ENCODE measurements around the gene WNT2. TPM values are rescaled to one million over a fixed set of nuclear protein-coding genes. Genes with fewer than 3 reads are reported as not detected.

WNT2 gene
- total RNA-seq (ENCODE audit: low replicate concordance): 1.8 and 9.9 TPM in 2 replicates

DNA sequence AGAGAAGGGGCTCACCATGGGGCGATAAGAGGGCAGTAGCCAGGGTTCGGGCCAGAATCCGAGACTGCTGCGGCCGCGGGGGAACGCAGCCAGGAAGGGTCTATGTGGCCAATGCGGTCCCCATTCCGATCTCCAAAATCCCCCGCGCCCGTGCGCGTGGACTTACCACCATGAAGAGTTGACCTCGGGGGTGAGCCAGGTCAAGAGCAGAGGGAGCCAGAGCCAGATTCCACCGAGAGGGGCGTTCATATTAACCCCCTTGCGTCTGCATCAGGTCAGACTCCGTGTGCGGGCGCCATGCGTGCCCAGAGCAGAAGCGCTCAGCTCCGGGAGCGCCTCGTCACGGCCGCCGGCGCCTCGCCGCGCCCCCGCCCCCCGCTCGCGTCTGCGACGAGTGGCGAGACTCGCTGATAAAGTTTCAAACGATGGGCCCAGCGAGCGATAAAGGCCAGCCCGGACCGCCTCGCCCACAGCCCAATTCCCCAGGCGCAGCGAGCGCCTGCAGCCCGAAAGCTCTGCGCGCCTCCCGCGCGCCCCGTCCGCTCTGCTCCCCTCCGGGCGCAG lies at the start of gene WNT2:
Gene WNT2, minus strand, starts transcription at position 318 of the 564 bp plus-strand sequence. Its CDS starts 69 bp downstream, at position 249.
- peak; percentile 54 for DNase-seq (ENCODE audit: low read depth)

DNA sequence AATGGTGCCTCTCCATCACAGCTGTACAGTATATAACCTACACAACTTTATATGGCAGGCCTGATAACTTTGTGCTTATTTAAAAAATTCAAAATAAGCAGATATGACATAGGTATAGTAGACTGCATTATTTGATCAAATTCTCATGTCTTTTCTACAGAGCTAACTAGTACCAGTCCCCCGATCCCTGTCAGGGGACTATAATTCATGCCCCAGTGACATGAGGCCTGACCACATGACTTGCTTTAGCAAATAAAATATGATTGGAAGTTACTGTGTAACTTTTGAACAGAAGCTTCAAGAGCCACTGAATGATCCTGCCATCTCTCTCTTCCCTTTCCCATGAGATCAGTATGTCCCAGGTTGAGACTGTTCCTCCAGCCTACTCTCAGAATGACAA lies 49.2 kb upstream of the WNT2 start:
- H3K4me3 ChIP-seq (ENCODE audit: low read depth, low read length): no peak overlapping the region
- TF ChIP-seq, protein P1, sequence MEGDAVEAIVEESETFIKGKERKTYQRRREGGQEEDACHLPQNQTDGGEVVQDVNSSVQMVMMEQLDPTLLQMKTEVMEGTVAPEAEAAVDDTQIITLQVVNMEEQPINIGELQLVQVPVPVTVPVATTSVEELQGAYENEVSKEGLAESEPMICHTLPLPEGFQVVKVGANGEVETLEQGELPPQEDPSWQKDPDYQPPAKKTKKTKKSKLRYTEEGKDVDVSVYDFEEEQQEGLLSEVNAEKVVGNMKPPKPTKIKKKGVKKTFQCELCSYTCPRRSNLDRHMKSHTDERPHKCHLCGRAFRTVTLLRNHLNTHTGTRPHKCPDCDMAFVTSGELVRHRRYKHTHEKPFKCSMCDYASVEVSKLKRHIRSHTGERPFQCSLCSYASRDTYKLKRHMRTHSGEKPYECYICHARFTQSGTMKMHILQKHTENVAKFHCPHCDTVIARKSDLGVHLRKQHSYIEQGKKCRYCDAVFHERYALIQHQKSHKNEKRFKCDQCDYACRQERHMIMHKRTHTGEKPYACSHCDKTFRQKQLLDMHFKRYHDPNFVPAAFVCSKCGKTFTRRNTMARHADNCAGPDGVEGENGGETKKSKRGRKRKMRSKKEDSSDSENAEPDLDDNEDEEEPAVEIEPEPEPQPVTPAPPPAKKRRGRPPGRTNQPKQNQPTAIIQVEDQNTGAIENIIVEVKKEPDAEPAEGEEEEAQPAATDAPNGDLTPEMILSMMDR (IDR thresholded peaks at IDR 0.05; ENCODE audit: insufficient read depth, low read length): no peak
- DNase-seq (ENCODE audit: low read depth): no peak

More for the DNA sequence above, at the start of gene WNT2:
- peak within 1 kb of the TSS; percentile 75 for H3K4me3 ChIP-seq (ENCODE audit: low read depth, low read length)
- TF ChIP-seq, protein P1 (IDR thresholded peaks at IDR 0.05; ENCODE audit: insufficient read depth, low read length): no peak

DNA sequence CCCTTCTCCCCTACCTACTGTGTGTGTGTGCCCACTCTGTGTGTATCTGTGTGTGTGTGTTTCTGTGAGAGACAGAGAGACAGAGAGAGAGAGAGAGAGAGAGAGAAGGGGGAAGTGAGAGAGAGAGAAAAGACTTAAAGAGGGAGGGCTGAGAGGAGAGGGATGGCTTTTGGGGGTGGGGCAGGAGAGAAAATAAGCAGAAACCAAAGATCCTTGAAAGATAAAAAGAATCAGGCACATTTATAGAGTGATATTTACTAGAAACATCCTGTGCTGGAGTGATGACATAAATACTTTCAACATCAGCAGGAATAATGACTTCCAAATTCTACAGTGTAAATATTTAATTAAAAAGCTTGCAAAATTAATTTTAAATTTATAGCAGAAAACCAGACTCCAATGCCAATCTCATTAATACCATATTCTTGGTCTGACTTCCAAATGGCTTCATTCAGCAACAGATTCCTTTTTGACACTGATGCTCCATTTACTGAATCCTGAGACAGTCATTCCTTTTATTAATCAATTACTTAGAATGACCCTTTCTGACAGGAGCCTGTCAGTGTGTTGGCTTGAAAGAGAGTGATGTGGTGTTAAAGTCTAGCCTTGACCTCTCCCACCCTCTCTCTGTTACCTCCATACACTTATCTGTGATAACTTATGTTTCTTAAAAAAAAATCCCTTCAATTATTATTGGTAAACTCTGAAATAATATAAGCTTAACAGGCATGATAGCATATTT lies 41.7 kb upstream of the WNT2 start:
- TF ChIP-seq, protein P1 (IDR thresholded peaks at IDR 0.05; ENCODE audit: insufficient read depth, low read length): no peak
- no peak overlapping the region for H3K4me3 ChIP-seq (ENCODE audit: low read depth, low read length)
- DNase-seq (ENCODE audit: low read depth): no peak

DNA sequence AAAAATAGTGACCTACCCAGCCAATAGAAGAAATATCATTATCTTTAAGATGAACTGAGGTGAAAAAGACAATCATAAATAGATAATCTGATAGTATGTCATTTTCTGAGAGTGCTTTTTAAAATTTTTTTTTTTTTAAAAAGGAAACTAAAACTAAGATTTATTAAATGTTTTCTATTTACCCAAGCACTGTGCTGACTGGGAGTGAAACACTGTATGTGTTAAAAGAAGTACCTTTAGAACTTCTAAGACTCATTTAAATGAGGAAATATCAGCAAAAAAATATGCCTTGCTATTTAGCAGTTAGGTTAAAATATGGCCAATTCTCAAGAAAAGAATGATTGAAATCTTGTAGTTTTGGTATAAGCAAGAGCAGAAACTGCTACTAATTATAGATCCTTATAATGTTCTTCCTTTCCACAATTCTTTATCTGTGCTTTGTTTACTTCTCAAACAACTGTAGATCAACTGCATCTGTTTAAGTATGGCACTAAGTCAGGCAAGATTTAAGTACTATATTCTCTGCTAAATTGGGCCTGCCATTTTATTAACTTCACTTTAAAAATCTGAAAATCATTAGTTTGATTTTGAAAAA lies 39.5 kb upstream of the WNT2 start:
- DNase-seq (ENCODE audit: low read depth): no peak
- no peak overlapping the region for H3K4me3 ChIP-seq (ENCODE audit: low read depth, low read length)
- TF ChIP-seq, protein P1 (IDR thresholded peaks at IDR 0.05; ENCODE audit: insufficient read depth, low read length): no peak

DNA sequence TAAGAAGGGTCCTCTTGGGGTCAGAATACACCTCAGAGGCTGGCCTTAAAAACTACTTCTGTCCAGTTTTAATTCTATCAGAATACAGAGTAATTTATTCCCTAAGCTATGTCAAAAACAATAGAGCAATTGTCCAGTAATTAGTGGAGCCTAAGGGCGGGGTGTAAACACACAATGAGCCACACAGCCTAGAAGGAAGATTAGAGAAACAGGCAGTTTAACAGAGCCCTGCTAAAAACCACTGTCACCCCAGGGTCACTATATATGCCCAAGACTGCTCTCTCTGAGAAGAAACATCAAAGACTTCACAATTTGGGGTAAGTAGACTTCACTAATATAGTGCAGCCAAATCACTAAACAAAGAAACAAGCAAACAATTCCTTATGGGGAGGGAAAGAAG lies 27.2 kb upstream of the WNT2 start:
- no peak for DNase-seq (ENCODE audit: low read depth)
- no peak overlapping the region for H3K4me3 ChIP-seq (ENCODE audit: low read depth, low read length)
- TF ChIP-seq, protein P1 (IDR thresholded peaks at IDR 0.05; ENCODE audit: insufficient read depth, low read length): no peak

DNA sequence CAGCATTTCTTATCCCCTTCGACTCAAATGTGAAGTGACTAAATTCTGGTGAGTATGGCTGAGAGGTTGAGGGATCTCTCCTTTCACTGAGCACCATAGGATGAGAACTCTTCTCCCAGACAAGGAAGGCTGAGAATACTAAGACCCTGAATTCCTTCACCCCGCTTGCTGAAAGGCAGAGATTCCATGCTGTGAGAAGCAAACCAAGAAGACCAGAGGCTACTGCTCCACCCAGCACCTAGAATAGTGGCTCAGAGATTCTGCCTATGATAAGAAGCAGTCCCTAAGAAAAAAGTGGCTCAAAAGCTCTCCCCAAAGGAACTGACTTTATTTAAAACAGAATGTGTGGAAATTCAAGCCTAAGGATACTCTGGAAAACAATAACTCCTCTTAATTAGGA lies 26.7 kb upstream of the WNT2 start:
- TF ChIP-seq, protein P1 (IDR thresholded peaks at IDR 0.05; ENCODE audit: insufficient read depth, low read length): no peak
- no peak overlapping the region for H3K4me3 ChIP-seq (ENCODE audit: low read depth, low read length)
- DNase-seq (ENCODE audit: low read depth): no peak
